BE2C (cell line): ENCODE measurements around the gene DEPDC1B.

Experiments
- DNase-seq: peaks from one replicate; pipeline ENCODE4 v3.0.0-alpha.2; 2020
- H3K27me3 ChIP-seq: fragments of 250-450 bp; sonication (Bioruptor Pico); 2 replicates; pipeline ENCODE4 v1.5.1; 2020; ENCODE audit warnings: mild to moderate bottlenecking
- H3K36me3 ChIP-seq: fragments of 250-450 bp; sonication (Bioruptor Pico); 2 replicates; pipeline ENCODE4 v1.5.1; 2020; ENCODE audit warnings: mild to moderate bottlenecking
- H3K4me1 ChIP-seq: fragments of 250-450 bp; sonication (Bioruptor Pico); 2 replicates; pipeline ENCODE4 v1.5.1; 2020
- H3K4me3 ChIP-seq: 2 replicates; pipeline ENCODE4 v1.5.1; 2011; ENCODE audit warnings: low read depth, low read length
- H3K9me3 ChIP-seq: fragments of 250-450 bp; sonication (Bioruptor Pico); 2 replicates; pipeline ENCODE4 v1.5.1; 2020
- CTCF ChIP-seq: IDR thresholded peaks from 2 replicates; pipeline ENCODE4 v1.5.1; 2012; ENCODE audit warnings: mild to moderate bottlenecking, low read depth, low read length

Gene DEPDC1B

GRCh38 chr5:60701321-60701968, 1.5 kb upstream of the DEPDC1B start:
- H3K9me3 ChIP-seq, result no peaks in the 10 kb centered on the region
- no peak for TF ChIP-seq CTCF
- no peaks in the 10 kb centered on the region for H3K27me3 ChIP-seq
- H3K4me1 ChIP-seq, result peaks cover 4% of the 10 kb centered on the region
- DNase-seq, result no peak
- H3K4me3 ChIP-seq, result no peak overlapping the region
- no peaks in the 10 kb centered on the region for H3K36me3 ChIP-seq

- TF ChIP-seq CTCF, result no peak
- Histone ChIP-seq H3K27me3 (no peaks in the 10 kb centered on the region), H3K4me1 (peaks cover 4% of the 10 kb centered on the region), H3K4me3 (peak overlapping the region; percentile 87), H3K9me3 (no peaks in the 10 kb centered on the region), H3K36me3 (no peaks in the 10 kb centered on the region)
- DNase-seq, result peak; percentile 10
These were observed 421 bp upstream of the DEPDC1B start for GRCh38 chr5:60700416-60700757.

- no peaks in the 10 kb centered on the region for H3K9me3 ChIP-seq
These were observed 718 bp downstream of the DEPDC1B start for GRCh38 chr5:60699288-60699608.

GRCh38 chr5:60698336-60698735, 1.6 kb downstream of the DEPDC1B start:
- H3K4me3 ChIP-seq, result no peak overlapping the region
- no peak for DNase-seq
- H3K9me3 ChIP-seq, result no peaks in the 10 kb centered on the region
- no peak for TF ChIP-seq CTCF
- no peaks in the 10 kb centered on the region for H3K36me3 ChIP-seq
- H3K27me3 ChIP-seq, result no peaks in the 10 kb centered on the region
- peaks cover 4% of the 10 kb centered on the region for H3K4me1 ChIP-seq

More at GRCh38 chr5:60699288-60699608, 718 bp downstream of the DEPDC1B start:
- Histone ChIP-seq H3K27me3 (no peaks in the 10 kb centered on the region), H3K4me1 (peaks cover 4% of the 10 kb centered on the region), H3K4me3 (peak overlapping the region; percentile 87), H3K36me3 (no peaks in the 10 kb centered on the region)
- DNase-seq, result no peak
- TF ChIP-seq CTCF, result no peak

- Histone ChIP-seq H3K4me3 (no peak overlapping the region), H3K36me3 (peaks cover 17% of the 10 kb centered on the region), H3K9me3 (no peaks in the 10 kb centered on the region), H3K27me3 (no peaks in the 10 kb centered on the region), H3K4me1 (peaks cover 10% of the 10 kb centered on the region)
- no peak for DNase-seq
- TF ChIP-seq CTCF, result no peak
These were observed 9.6 kb downstream of the DEPDC1B start for GRCh38 chr5:60690326-60690725.

- Histone ChIP-seq H3K4me1 (peaks cover 10% of the 10 kb centered on the region), H3K4me3 (no peak overlapping the region), H3K27me3 (no peaks in the 10 kb centered on the region), H3K36me3 (peaks cover 17% of the 10 kb centered on the region), H3K9me3 (no peaks in the 10 kb centered on the region)
- TF ChIP-seq CTCF, result peak; percentile 23; the same call in 1 of the 2 replicates
- DNase-seq, result no peak
These were observed 11.0 kb downstream of the DEPDC1B start for GRCh38 chr5:60688980-60689379.
